Omental fat pad (tissue), 4 donors: ENCODE data around the gene UBE4B. TPM values are rescaled to one million over a fixed set of nuclear protein-coding genes. Genes with fewer than 3 reads are reported as not detected.

Experiments
- ATAC-seq: fragments of 150-250 bp; one replicate; pipeline ENCODE4 v1.9.1; 2016; ENCODE audit warnings: mild to moderate bottlenecking, moderate library complexity; ENCODE audit not compliant: low FRiP score
- DNase-seq: peaks from one replicate; pipeline ENCODE4 v3.0.0-alpha.2; 2019; ENCODE audit warnings: low spot score
- total RNA-seq, 4 donors: library from RNA; depleted of rRNA; stranded (reverse); fragments of >200 nt; gene quantifications; one replicate each; pipeline ENCODE4 v1.1.0, GENCODE V29; 2016
- TF ChIP-seq, protein P1 (sequence below), 3 donors: fragments of 450-650 bp; IDR thresholded peaks; one replicate each; pipeline ENCODE4 v1.5.1; 2016 to 2017; ENCODE audit warnings: antibody characterized with exemption in 3 of 3, mild to moderate bottlenecking in 3 of 3, moderate library complexity in 2 of 3

UBE4B gene
- total RNA-seq, 4 donors from 2014 or later, result 33.3 to 58.4 (median 46.1) TPM

DNA sequence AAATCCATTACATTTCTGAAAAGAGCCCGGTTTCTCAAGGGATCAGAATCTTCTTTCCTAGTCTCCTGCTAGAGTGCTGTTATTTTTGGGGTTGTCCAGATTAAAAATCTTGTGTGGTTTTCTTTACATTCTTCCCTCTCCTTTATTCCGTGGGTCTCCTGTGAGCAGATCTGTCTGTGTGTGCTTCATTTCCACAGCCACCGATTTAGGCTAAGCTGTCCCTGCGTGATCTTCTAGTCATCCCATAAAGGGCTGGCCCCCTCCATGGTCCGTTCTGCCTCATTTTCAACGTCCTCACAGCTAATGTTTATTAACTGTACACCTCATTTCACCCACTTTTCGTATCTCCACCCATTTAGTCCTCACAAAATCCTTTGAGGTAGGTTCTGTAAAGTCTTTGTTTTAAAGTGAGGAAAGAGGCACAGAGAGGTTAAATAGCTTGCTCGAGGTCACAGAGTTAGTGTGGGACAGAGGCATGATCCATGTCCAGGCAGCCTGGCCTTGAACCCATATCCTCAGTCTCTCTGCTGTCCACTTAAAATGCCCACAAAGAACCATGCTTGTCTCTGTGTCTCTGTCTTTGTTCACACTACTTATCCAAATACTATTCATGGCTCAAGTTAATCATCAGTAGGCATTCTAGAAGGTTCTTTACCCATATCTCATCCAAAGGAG is 139.4 kb downstream of the UBE4B start:
- ATAC-seq (no peak), DNase-seq (no peak)
- TF ChIP-seq, protein P1, sequence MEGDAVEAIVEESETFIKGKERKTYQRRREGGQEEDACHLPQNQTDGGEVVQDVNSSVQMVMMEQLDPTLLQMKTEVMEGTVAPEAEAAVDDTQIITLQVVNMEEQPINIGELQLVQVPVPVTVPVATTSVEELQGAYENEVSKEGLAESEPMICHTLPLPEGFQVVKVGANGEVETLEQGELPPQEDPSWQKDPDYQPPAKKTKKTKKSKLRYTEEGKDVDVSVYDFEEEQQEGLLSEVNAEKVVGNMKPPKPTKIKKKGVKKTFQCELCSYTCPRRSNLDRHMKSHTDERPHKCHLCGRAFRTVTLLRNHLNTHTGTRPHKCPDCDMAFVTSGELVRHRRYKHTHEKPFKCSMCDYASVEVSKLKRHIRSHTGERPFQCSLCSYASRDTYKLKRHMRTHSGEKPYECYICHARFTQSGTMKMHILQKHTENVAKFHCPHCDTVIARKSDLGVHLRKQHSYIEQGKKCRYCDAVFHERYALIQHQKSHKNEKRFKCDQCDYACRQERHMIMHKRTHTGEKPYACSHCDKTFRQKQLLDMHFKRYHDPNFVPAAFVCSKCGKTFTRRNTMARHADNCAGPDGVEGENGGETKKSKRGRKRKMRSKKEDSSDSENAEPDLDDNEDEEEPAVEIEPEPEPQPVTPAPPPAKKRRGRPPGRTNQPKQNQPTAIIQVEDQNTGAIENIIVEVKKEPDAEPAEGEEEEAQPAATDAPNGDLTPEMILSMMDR (IDR thresholded peaks at IDR 0.05), result no peak

- ATAC-seq (no peak), DNase-seq (no peak)
- TF ChIP-seq, protein P1 (IDR thresholded peaks at IDR 0.05), result no peak
These were observed 140.8 kb downstream of the UBE4B start for GRCh38 chr1:10173582-10173981.

- DNase-seq (no peak), ATAC-seq (no peak)
- TF ChIP-seq, protein P1 (IDR thresholded peaks at IDR 0.05), result no peak
These were observed 145.1 kb downstream of the UBE4B start for GRCh38 chr1:10177876-10178275.

- ATAC-seq (no peak), DNase-seq (no peak)
- TF ChIP-seq, protein P1 (IDR thresholded peaks at IDR 0.05), result no peak
These were observed 146.0 kb downstream of the UBE4B start for GRCh38 chr1:10178597-10179405.

GRCh38 chr1:10179406-10180091 is 146.8 kb downstream of the UBE4B start:
- TF ChIP-seq, protein P1 (IDR thresholded peaks at IDR 0.05), result no peak
- ATAC-seq (no peak), DNase-seq (no peak)

- TF ChIP-seq, protein P1 (IDR thresholded peaks at IDR 0.05), result no peak
- ATAC-seq, result no peak
- DNase-seq, result no peak
These were observed 148.4 kb downstream of the UBE4B start for GRCh38 chr1:10181154-10181553.
